ENCODE measurements around the gene KRT6C. TPM values are rescaled to one million over a fixed set of nuclear protein-coding genes. Genes with fewer than 3 reads are reported as not detected.

The KRT6C gene
- total RNA-seq, 2 donors from 2014 or later, result not detected

DNA sequence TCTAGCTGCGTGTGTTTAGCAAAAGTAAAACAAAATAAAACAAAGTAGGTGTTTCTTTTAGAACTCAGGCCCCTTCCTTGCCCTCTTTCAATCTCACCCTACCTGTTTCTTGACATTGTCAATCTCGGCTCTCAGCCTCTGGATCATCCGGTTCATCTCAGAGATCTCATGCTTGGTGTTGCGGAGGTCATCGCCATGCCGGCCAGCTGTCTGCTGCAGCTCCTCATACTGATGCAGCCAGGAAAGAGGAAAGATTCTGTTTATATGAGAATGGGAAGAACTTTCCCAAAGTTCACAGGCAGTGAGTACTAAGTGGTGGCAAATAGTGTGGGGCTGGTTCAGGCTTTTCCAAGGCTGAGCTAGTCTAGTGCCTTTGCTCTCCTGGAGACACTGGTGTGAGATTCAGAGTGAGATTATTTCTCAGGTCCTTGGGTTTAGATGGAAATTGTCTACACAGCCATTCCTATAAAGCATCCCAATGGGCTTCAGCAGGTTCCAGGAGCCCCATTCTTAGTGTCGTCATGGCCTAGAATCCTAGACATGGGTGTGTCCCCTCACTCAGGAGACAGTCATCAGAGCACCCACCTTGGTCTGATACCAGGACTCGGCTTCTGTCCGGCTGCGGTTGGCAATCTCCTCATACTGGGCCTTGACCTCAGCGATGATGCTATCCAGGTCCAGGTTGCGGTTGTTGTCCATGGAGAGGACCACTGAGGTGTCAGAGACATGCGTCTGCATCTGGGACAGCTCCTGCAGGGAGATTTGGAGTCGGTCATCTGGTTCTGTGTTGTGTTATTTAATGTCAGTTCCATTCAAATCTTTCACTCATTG is 43.6 kb upstream of the KRT6C start:
- ATAC-seq, result no peak
- Histone ChIP-seq H3K4me3 (no peak overlapping the region), H3K27me3 (no peaks in the 10 kb centered on the region), H3K36me3 (replicated peaks in 1 of 2; ENCODE audit: insufficient read depth in 1 of 2, low read depth in 2 of 2) (no peaks in the 10 kb centered on the region), H3K27ac (no peak overlapping the region), H3K4me1 (peaks cover 18% of the 10 kb centered on the region), H3K9me3 (no peaks in the 10 kb centered on the region)
- no peak for DNase-seq
- 89 to 94% methylated on average over 13 to 14 of the region's 14 CpGs for WGBS, 2 donors
- no peak for TF ChIP-seq POLR2A (IDR thresholded peaks at IDR 0.05)
- TF ChIP-seq, protein P1, sequence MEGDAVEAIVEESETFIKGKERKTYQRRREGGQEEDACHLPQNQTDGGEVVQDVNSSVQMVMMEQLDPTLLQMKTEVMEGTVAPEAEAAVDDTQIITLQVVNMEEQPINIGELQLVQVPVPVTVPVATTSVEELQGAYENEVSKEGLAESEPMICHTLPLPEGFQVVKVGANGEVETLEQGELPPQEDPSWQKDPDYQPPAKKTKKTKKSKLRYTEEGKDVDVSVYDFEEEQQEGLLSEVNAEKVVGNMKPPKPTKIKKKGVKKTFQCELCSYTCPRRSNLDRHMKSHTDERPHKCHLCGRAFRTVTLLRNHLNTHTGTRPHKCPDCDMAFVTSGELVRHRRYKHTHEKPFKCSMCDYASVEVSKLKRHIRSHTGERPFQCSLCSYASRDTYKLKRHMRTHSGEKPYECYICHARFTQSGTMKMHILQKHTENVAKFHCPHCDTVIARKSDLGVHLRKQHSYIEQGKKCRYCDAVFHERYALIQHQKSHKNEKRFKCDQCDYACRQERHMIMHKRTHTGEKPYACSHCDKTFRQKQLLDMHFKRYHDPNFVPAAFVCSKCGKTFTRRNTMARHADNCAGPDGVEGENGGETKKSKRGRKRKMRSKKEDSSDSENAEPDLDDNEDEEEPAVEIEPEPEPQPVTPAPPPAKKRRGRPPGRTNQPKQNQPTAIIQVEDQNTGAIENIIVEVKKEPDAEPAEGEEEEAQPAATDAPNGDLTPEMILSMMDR (IDR thresholded peaks at IDR 0.05), result no peak
- intact Hi-C loops (cut with DNase I), result loop anchor here (10.0 kb wide), 1 partner anchor 362 kb away; no protein-coding TSS in a partner anchor

DNA sequence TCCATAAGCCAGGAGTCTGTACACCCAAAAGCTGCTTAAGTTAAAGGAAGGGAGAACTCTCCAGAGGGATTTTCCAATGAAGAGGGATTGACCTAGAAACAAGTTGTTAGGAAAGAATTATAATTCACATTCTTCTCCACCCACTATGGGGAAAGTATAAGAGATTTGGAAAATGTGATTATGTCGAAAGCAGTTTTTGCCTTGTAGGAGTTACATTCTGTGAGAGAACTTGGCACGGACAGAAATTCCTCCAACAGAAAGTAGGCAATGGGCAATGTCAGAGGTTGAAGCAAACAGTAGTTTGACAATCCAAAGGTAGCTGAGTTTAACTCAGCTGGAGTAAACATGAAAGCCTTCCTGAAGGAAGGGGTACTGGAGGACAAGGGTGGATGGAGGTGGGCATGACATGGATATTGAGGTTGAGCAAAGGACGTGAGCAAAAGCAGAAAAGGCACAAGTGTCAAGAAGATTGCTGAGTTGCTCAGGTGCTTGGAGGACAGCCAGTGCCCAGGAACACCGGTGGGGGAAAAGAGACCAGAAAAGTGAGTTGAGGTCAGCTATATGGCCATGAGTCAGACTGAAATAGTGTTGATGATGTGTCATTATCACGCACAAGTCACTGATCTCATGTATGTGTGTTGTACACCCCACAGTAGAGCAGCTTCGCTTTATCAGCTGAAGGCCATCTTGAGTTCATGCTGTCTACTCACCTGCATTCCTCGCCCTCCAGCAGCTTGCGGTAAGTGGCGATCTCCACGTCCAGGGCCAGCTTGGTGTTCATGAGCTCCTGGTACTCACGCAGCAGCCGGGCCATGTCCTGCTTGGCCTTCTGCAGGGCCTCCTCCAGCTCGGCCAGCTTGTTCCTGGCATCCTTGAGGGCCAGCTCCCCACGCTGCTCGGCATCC is 42.6 kb upstream of the KRT6C start:
- H3K4me3 ChIP-seq, result no peak overlapping the region
- peak; percentile 45 for ATAC-seq
- intact Hi-C loops (cut with DNase I), result loop anchor here (10.0 kb wide), 1 partner anchor 361 kb away; no protein-coding TSS in a partner anchor
- TF ChIP-seq, protein P1 (IDR thresholded peaks at IDR 0.05), result no peak
- TF ChIP-seq POLR2A (IDR thresholded peaks at IDR 0.05), result no peak
- no peak for DNase-seq
- H3K4me1 ChIP-seq, result peaks cover 8% of the 10 kb centered on the region
- WGBS, 2 donors, result 79 to 84% methylated on average over 15 of the region's 15 CpGs
- H3K9me3 ChIP-seq, result no peaks in the 10 kb centered on the region
- H3K36me3 ChIP-seq (replicated peaks in 1 of 2; ENCODE audit: insufficient read depth in 1 of 2, low read depth in 2 of 2), result no peaks in the 10 kb centered on the region
- no peaks in the 10 kb centered on the region for H3K27me3 ChIP-seq
- peak overlapping the region in 1 of 4 donors; percentile 28 for H3K27ac ChIP-seq

DNA sequence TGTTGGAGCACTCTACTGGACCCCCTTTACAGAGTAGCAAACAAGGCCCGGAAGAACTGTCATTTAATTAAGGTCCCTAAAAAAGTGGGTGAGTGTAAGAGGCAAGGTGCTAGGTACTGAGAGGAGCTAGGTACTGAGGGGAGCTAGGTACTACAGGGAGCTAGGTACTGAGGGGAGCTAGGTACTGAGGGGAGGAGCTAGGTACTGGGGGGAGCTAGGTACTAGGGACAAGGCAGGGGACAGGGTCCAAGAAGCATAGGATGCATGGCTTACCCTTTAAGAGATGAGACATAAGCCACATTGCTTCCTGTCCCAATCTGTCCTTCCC is 41.7 kb upstream of the KRT6C start:
- 78 to 81% methylated on average over 1 of the region's 1 CpG for WGBS, 2 donors
- TF ChIP-seq, protein P1 (IDR thresholded peaks at IDR 0.05), result no peak
- ATAC-seq (no peak), DNase-seq (no peak)
- Histone ChIP-seq H3K9me3 (no peaks in the 10 kb centered on the region), H3K4me1 (no peaks in the 10 kb centered on the region), H3K27ac (no peak overlapping the region), H3K36me3 (replicated peaks in 1 of 2; ENCODE audit: insufficient read depth in 1 of 2, low read depth in 2 of 2) (no peaks in the 10 kb centered on the region), H3K4me3 (no peak overlapping the region), H3K27me3 (no peaks in the 10 kb centered on the region)
- intact Hi-C loops (cut with DNase I), result loop anchor here (10.0 kb wide), 1 partner anchor 360 kb away; no protein-coding TSS in a partner anchor

DNA sequence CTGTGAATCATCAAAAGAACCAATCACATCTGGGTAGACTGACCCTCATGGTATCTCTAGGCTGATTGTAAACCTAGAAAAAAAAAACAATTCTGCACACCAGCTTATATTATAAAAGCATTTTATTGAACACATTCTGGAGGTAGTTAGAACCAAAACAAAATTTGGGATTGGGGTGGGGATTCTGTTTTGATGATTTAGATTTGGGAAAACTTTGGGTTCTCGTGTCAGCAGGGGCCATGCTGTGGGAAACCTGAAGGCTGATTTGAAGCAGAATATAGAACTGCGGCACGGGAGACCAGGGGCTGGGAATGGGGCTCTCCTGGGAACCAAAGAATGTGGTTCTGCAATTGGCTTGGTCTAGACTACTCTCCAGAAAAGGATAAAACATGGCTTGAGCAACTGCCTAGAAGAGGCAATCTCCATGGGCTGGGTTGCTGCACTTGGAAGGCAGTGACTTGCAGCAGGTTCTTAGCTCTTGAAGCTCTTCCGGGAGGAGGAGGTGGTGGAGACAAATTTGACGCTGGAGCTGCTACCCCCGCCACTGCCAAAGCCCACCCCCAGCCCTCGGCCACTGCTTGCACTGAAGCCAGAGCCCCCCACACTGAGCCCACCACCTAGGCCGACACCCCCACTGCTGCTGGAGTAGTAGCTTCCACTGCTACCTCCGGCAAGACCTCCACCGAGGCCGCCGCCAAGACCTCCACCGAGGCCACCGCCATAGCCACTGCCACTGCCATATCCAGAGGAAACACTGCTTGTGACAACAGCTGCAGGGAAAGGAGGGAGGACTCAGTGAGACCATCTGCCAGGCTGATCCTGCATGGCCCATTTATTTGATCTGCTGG is 41.1 kb upstream of the KRT6C start:
- Histone ChIP-seq H3K4me1 (no peaks in the 10 kb centered on the region), H3K4me3 (no peak overlapping the region), H3K9me3 (no peaks in the 10 kb centered on the region), H3K27me3 (no peaks in the 10 kb centered on the region), H3K27ac (no peak overlapping the region), H3K36me3 (replicated peaks in 1 of 2; ENCODE audit: insufficient read depth in 1 of 2, low read depth in 2 of 2) (no peaks in the 10 kb centered on the region)
- TF ChIP-seq, protein P1 (IDR thresholded peaks at IDR 0.05), result no peak
- TF ChIP-seq POLR2A (IDR thresholded peaks at IDR 0.05), result no peak
- intact Hi-C loops (cut with DNase I), result loop anchor here (10.0 kb wide), 1 partner anchor 360 kb away; no protein-coding TSS in a partner anchor
- ATAC-seq (no peak), DNase-seq (no peak)
- 91% methylated on average over 12 to 14 of the region's 14 CpGs for WGBS, 2 donors
